OCI-LY1 (cell line): Measurements from ENCODE around the gene GPR45.

Experiments used
- H2AFZ ChIP-seq: fragments of 200-600 bp; sonication (generic), shearing (Covaris generic); 2 replicates; pipeline ENCODE4 v1.6.0; 2014; ENCODE audit warnings: antibody characterized with exemption, mild to moderate bottlenecking, low read length
- H3F3A ChIP-seq: fragments of 200-600 bp; sonication (generic), shearing (Covaris generic); 2 replicates; pipeline ENCODE4 v1.6.0; 2014; ENCODE audit warnings: mild to moderate bottlenecking, antibody characterized with exemption, low read length, moderate library complexity; ENCODE audit not compliant: insufficient read depth
- H3K27ac ChIP-seq: fragments of 200-600 bp; sonication (generic); 2 replicates; pipeline ENCODE4 v1.5.1; 2014; ENCODE audit warnings: low read length, mixed run types, mild to moderate bottlenecking, low read depth; ENCODE audit not compliant: poor library complexity, severe bottlenecking
- H3K27me3 ChIP-seq: fragments of 200-600 bp; sonication (generic); 2 replicates; pipeline ENCODE4 v1.6.0; 2014; ENCODE audit warnings: antibody characterized with exemption, mild to moderate bottlenecking, low read length, moderate library complexity; ENCODE audit not compliant: insufficient read depth
- H3K36me3 ChIP-seq: fragments of 200-600 bp; sonication (generic); 2 replicates; pipeline ENCODE4 v1.6.1; 2014; ENCODE audit warnings: mild to moderate bottlenecking, antibody characterized with exemption, low read length, moderate library complexity, mixed read lengths; ENCODE audit not compliant: insufficient read depth
- H3K4me1 ChIP-seq: fragments of 200-600 bp; sonication (generic); 2 replicates; pipeline ENCODE4 v1.5.1; 2014; ENCODE audit warnings: mild to moderate bottlenecking, low read length, moderate library complexity; ENCODE audit not compliant: insufficient read depth, severe bottlenecking
- H3K4me2 ChIP-seq: fragments of 200-600 bp; sonication (generic), shearing (Covaris generic); 2 replicates; pipeline ENCODE4 v1.6.1; 2014; ENCODE audit warnings: low read length
- H3K4me3 ChIP-seq: fragments of 200-600 bp; sonication (generic); 2 replicates; pipeline ENCODE4 v1.5.1; 2014; ENCODE audit warnings: low read length, low read depth, mild to moderate bottlenecking, mixed read lengths; ENCODE audit not compliant: poor library complexity, severe bottlenecking
- H3K79me2 ChIP-seq: fragments of 200-600 bp; shearing (Covaris generic); 2 replicates; pipeline ENCODE4 v1.6.1; 2016; ENCODE audit warnings: mixed run types, low read length, mixed read lengths; ENCODE audit not compliant: insufficient read depth
- H3K9ac ChIP-seq: fragments of 200-600 bp; sonication (generic), shearing (Covaris generic); 2 replicates; pipeline ENCODE4 v1.6.1; 2014; ENCODE audit warnings: mild to moderate bottlenecking, low read length, mixed read lengths
- H3K9me2 ChIP-seq: fragments of 200-600 bp; sonication (generic), shearing (Covaris generic); 2 replicates; pipeline ENCODE4 v1.6.1; 2014; ENCODE audit warnings: low read depth, mild to moderate bottlenecking, low read length, mixed read lengths
- H3K9me3 ChIP-seq: fragments of 200-600 bp; shearing (Covaris generic); 2 replicates; pipeline ENCODE4 v1.6.1; 2014; ENCODE audit warnings: low read length, mixed read lengths
- H4K20me1 ChIP-seq: fragments of 200-600 bp; sonication (generic), shearing (Covaris generic); 2 replicates; pipeline ENCODE4 v1.6.0; 2016; ENCODE audit warnings: mild to moderate bottlenecking, low read length; ENCODE audit not compliant: insufficient read depth
- CTCF ChIP-seq: fragments of 200-600 bp; sonication (generic), shearing (Covaris generic); IDR thresholded peaks from 2 replicates; pipeline ENCODE4 v1.5.1; 2017; ENCODE audit warnings: mild to moderate bottlenecking, antibody characterized with exemption, low read length, moderate library complexity, mixed read lengths
- EZH2 ChIP-seq: fragments of 200-600 bp; sonication (generic), shearing (Covaris generic); IDR thresholded peaks from 2 replicates; pipeline ENCODE4 v1.8.0; 2017; ENCODE audit warnings: borderline replicate concordance, mixed run types, mild to moderate bottlenecking, antibody characterized with exemption, low read length, moderate library complexity, mixed read lengths

Gene GPR45

GRCh38 chr2:105271393-105272045 lies 30.0 kb downstream of the GPR45 start:
- Histone ChIP-seq H3K9me2 (no peaks in the 10 kb centered on the region), H3K79me2 (no peaks in the 10 kb centered on the region), H3K4me2 (no peak overlapping the region), H2AFZ (no peak overlapping the region), H3K36me3 (peaks cover 97% of the 10 kb centered on the region), H3K4me3 (no peak overlapping the region), H3K9me3 (no peaks in the 10 kb centered on the region), H4K20me1 (no peaks in the 10 kb centered on the region), H3K27ac (no peak overlapping the region), H3K27me3 (no peaks in the 10 kb centered on the region), H3K9ac (no peak overlapping the region), H3F3A (no peaks in the 10 kb centered on the region), H3K4me1 (no peaks in the 10 kb centered on the region)
- TF ChIP-seq CTCF (no peak), EZH2 (no peak)

- no peak overlapping the region for H3K9ac ChIP-seq
- H3K9me3 ChIP-seq, result no peaks in the 10 kb centered on the region
- H3K27ac ChIP-seq, result no peak overlapping the region
- H4K20me1 ChIP-seq, result no peaks in the 10 kb centered on the region
- no peaks in the 10 kb centered on the region for H3K79me2 ChIP-seq
- H3K36me3 ChIP-seq, result peaks cover 97% of the 10 kb centered on the region
- no peaks in the 10 kb centered on the region for H3F3A ChIP-seq
- TF ChIP-seq CTCF, result no peak
- no peak overlapping the region for H2AFZ ChIP-seq
- H3K4me2 ChIP-seq, result no peak overlapping the region
- no peaks in the 10 kb centered on the region for H3K9me2 ChIP-seq
- no peaks in the 10 kb centered on the region for H3K27me3 ChIP-seq
- no peak overlapping the region for H3K4me3 ChIP-seq
- no peaks in the 10 kb centered on the region for H3K4me1 ChIP-seq
Observed at GRCh38 chr2:105272176-105272575, 30.6 kb downstream of the GPR45 start.

DNA sequence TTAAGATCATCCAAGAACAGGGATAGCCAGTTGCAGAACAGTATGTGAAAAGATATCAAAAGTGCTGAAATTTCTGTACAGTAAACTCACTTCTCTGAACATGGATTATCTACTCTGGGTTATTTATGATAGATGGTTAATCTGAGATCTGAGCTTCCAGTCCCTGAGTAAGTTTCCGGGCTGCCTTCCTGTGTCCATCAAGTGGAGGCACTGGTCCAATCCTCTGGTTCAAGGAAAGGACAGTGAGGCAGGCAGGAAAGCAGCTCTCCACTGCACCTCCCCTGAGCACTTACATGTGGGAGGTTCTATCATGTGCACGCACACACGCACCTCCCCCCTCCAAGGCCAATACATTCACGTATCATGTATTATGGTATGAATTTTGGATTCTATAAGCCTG lies 32.5 kb downstream of the GPR45 start:
- H3F3A ChIP-seq, result no peaks in the 10 kb centered on the region
- no peaks in the 10 kb centered on the region for H3K9me3 ChIP-seq
- H3K4me1 ChIP-seq, result no peaks in the 10 kb centered on the region
- no peak overlapping the region for H3K9ac ChIP-seq
- H2AFZ ChIP-seq, result no peak overlapping the region
- no peaks in the 10 kb centered on the region for H4K20me1 ChIP-seq
- no peak overlapping the region for H3K27ac ChIP-seq
- H3K9me2 ChIP-seq, result no peaks in the 10 kb centered on the region
- peaks cover 98% of the 10 kb centered on the region for H3K36me3 ChIP-seq
- TF ChIP-seq CTCF (no peak), EZH2 (no peak)
- H3K4me2 ChIP-seq, result no peak overlapping the region
- no peaks in the 10 kb centered on the region for H3K27me3 ChIP-seq
- no peak overlapping the region for H3K4me3 ChIP-seq
- H3K79me2 ChIP-seq, result no peaks in the 10 kb centered on the region
